Measurements from ENCODE around the gene NKD1. TPM values are rescaled to one million over a fixed set of nuclear protein-coding genes. Genes with fewer than 3 reads are reported as not detected.

NKD1 gene
- total RNA-seq, 2 experiments from 2014 or later = 0.04 to 0.06 TPM

DNA sequence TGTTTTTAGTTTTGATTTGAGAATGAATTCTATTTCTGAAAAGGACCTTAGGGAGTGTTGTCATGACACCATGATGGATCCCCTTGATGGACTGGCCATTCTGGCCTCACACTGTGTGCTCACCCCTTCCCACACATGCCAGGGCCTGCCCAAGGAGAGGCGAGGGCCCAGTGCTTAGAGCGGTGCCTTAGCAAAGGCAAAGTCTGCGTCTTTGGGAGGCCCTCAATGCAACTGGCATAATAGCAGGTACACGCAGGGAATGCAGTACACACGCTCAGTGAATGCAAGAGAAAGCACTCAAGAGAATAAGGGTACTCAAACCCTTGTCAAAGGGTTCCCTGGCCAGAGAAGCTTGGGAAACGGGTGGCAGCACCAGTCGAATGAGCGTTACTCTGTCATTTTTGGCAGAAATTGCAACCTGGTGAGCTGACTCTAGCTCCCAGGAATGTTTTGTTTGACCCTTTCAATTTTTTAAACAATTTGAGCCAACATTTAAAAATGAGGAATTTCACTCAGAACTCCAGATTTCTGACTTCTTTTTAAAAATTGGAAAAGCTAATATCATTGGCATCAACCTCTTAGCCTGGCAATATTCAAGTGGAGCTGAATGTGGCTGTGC is 32.1 kb downstream of the NKD1 start:
- no peaks in the 10 kb centered on the region for H4K20me1 ChIP-seq (ENCODE audit: insufficient read depth, low read length)
- no peaks in the 10 kb centered on the region for H3K9me2 ChIP-seq (ENCODE audit: insufficient read depth, low read length)
- no TSS peak for BruUV-seq (replicated peaks)
- TF ChIP-seq, protein P1, sequence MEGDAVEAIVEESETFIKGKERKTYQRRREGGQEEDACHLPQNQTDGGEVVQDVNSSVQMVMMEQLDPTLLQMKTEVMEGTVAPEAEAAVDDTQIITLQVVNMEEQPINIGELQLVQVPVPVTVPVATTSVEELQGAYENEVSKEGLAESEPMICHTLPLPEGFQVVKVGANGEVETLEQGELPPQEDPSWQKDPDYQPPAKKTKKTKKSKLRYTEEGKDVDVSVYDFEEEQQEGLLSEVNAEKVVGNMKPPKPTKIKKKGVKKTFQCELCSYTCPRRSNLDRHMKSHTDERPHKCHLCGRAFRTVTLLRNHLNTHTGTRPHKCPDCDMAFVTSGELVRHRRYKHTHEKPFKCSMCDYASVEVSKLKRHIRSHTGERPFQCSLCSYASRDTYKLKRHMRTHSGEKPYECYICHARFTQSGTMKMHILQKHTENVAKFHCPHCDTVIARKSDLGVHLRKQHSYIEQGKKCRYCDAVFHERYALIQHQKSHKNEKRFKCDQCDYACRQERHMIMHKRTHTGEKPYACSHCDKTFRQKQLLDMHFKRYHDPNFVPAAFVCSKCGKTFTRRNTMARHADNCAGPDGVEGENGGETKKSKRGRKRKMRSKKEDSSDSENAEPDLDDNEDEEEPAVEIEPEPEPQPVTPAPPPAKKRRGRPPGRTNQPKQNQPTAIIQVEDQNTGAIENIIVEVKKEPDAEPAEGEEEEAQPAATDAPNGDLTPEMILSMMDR (conservative IDR thresholded peaks at IDR 0.05; ENCODE audit: low read length) = no peak
- no peak for TF ChIP-seq EZH2phosphoT487 (IDR thresholded peaks at IDR 0.05; ENCODE audit: borderline replicate concordance, low read depth, low read length)
- H3K27ac ChIP-seq (ENCODE audit: low read depth, low read length, poor library complexity, severe bottlenecking) = no peak overlapping the region
- no peaks in the 10 kb centered on the region for H3K4me1 ChIP-seq (ENCODE audit: insufficient read depth, low read length, poor library complexity, severe bottlenecking)
- no peaks in the 10 kb centered on the region for H3K79me2 ChIP-seq (ENCODE audit: insufficient read depth, low read depth, low read length)
- DNase-seq (ENCODE audit: low spot score) = no peak
- no peak overlapping the region for H2AFZ ChIP-seq (ENCODE audit: low read length)
- H3K4me3 ChIP-seq (ENCODE audit: low read depth, low read length, poor library complexity, severe bottlenecking) = no peak overlapping the region
- H3K4me2 ChIP-seq (ENCODE audit: low read length) = no peak overlapping the region
- ChIA-PET POLR2A (no interaction called here), CTCF (ENCODE audit: unreplicated experiment) (no interaction called here)
- intact Hi-C loops (cut with micrococcal nuclease; ENCODE audit: unreplicated experiment) = no loop called here
- H3K36me3 ChIP-seq (ENCODE audit: insufficient read depth, low read length) = no peaks in the 10 kb centered on the region
- H3K9me3 ChIP-seq (ENCODE audit: low read length) = no peaks in the 10 kb centered on the region

DNA sequence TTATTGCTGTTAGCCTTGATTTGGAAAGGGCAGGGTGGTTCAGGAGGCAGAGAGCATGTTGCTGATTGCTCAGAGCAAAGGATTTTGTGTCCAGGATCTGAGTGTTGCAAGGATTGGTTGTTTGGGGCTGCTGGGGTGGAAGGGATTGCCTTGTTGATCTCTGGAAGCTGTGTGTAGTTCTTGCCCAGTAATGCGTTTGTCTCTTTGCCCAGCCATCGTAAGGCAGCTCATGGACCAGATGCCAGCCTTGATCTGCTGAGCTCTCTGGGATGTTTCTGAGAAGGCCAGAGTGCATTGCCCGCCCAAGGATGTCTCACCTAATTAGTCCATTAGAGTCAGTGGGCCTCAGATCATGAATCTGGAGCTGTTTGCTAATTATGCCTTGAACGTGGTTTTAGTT is 33.6 kb downstream of the NKD1 start:
- Histone ChIP-seq H3K27ac (ENCODE audit: low read depth, low read length, poor library complexity, severe bottlenecking) (no peak overlapping the region), H3K4me2 (ENCODE audit: low read length) (no peak overlapping the region), H3K79me2 (ENCODE audit: insufficient read depth, low read depth, low read length) (no peaks in the 10 kb centered on the region), H2AFZ (ENCODE audit: low read length) (no peak overlapping the region), H3K9me2 (ENCODE audit: insufficient read depth, low read length) (no peaks in the 10 kb centered on the region), H3K36me3 (ENCODE audit: insufficient read depth, low read length) (no peaks in the 10 kb centered on the region), H3K4me3 (ENCODE audit: low read depth, low read length, poor library complexity, severe bottlenecking) (no peak overlapping the region), H3K9me3 (ENCODE audit: low read length) (no peaks in the 10 kb centered on the region), H3K4me1 (ENCODE audit: insufficient read depth, low read length, poor library complexity, severe bottlenecking) (no peaks in the 10 kb centered on the region), H4K20me1 (ENCODE audit: insufficient read depth, low read length) (no peaks in the 10 kb centered on the region)
- no peak for DNase-seq (ENCODE audit: low spot score)
- ChIA-PET POLR2A (no interaction called here), CTCF (ENCODE audit: unreplicated experiment) (no interaction called here)
- no TSS peak for BruUV-seq (replicated peaks)
- intact Hi-C loops (cut with micrococcal nuclease; ENCODE audit: unreplicated experiment) = no loop called here
- TF ChIP-seq, protein P1 (conservative IDR thresholded peaks at IDR 0.05; ENCODE audit: low read length) = no peak
- TF ChIP-seq EZH2phosphoT487 (IDR thresholded peaks at IDR 0.05; ENCODE audit: borderline replicate concordance, low read depth, low read length) = no peak

DNA sequence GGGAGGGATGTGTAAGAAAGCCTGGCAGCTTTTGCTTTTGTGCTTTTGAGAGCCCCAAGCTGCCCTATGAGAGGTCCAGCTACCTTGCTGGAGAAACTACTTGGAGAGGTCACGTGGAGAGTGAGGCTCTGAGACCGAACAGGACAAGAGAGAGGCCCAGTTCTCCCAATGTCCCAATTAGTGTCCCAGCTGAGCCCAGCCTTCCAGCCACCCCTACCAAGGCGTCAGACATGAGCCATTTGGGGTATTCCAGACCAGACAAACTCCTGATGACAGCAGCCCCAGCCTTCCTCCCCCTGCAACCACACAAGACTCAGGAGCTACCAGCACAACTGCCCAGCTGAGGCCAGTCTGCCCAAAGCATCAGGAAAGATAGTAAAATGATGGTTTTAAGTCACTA is 35.0 kb downstream of the NKD1 start:
- Histone ChIP-seq H3K79me2 (ENCODE audit: insufficient read depth, low read depth, low read length) (no peaks in the 10 kb centered on the region), H3K4me2 (ENCODE audit: low read length) (no peak overlapping the region), H4K20me1 (ENCODE audit: insufficient read depth, low read length) (no peaks in the 10 kb centered on the region), H3K9me3 (ENCODE audit: low read length) (no peaks in the 10 kb centered on the region), H3K9me2 (ENCODE audit: insufficient read depth, low read length) (no peaks in the 10 kb centered on the region), H3K36me3 (ENCODE audit: insufficient read depth, low read length) (no peaks in the 10 kb centered on the region), H3K4me1 (ENCODE audit: insufficient read depth, low read length, poor library complexity, severe bottlenecking) (no peaks in the 10 kb centered on the region), H3K27ac (ENCODE audit: low read depth, low read length, poor library complexity, severe bottlenecking) (no peak overlapping the region), H3K4me3 (ENCODE audit: low read depth, low read length, poor library complexity, severe bottlenecking) (no peak overlapping the region), H2AFZ (ENCODE audit: low read length) (no peak overlapping the region)
- DNase-seq (ENCODE audit: low spot score) = no peak
- no TSS peak for BruUV-seq (replicated peaks)
- ChIA-PET CTCF (ENCODE audit: unreplicated experiment) (no interaction called here), POLR2A (interaction anchor here (0.6 kb wide), 2 partner anchors 230 to 1975 kb away, joined by 3 to 4 read pairs; no protein-coding TSS in a partner anchor)
- intact Hi-C loops (cut with micrococcal nuclease; ENCODE audit: unreplicated experiment) = no loop called here
- TF ChIP-seq, protein P1 (conservative IDR thresholded peaks at IDR 0.05; ENCODE audit: low read length) = no peak
